ENCODE results near the gene IQGAP3. TPM values are rescaled to one million over a fixed set of nuclear protein-coding genes. Genes with fewer than 3 reads are reported as not detected.

The IQGAP3 gene
- total RNA-seq, 1 donor from 2014 or later: 0.36 TPM

DNA sequence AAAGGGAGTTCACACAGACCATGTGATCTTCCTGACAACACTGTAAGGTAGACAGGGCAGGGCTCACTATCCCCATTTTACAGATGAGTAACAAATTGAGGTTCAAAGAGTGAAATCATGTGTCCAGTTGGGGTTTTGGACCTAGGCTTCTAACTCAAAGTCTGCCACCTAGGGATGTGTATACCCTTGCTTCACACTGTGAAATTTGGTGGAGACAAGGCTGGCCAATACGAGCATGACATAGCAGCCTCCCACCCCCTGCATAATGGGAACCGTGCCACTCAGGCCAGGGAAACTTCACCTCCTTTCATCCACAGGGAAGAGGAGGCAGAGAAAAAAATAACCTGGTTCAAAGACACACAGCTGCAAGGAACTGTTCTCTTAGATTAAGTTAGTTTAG lies 6.8 kb downstream of the IQGAP3 start:
- intact Hi-C loops (cut with micrococcal nuclease): no loop called here
- DNase-seq: no peak
- TF ChIP-seq, protein P1, sequence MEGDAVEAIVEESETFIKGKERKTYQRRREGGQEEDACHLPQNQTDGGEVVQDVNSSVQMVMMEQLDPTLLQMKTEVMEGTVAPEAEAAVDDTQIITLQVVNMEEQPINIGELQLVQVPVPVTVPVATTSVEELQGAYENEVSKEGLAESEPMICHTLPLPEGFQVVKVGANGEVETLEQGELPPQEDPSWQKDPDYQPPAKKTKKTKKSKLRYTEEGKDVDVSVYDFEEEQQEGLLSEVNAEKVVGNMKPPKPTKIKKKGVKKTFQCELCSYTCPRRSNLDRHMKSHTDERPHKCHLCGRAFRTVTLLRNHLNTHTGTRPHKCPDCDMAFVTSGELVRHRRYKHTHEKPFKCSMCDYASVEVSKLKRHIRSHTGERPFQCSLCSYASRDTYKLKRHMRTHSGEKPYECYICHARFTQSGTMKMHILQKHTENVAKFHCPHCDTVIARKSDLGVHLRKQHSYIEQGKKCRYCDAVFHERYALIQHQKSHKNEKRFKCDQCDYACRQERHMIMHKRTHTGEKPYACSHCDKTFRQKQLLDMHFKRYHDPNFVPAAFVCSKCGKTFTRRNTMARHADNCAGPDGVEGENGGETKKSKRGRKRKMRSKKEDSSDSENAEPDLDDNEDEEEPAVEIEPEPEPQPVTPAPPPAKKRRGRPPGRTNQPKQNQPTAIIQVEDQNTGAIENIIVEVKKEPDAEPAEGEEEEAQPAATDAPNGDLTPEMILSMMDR (IDR thresholded peaks at IDR 0.05; ENCODE audit: borderline replicate concordance): no peak
- H3K27me3 ChIP-seq (ENCODE audit: low read depth): no peaks in the 10 kb centered on the region
- no peaks in the 10 kb centered on the region for H3K9me3 ChIP-seq (replicated peaks)
- no peak overlapping the region for H3K27ac ChIP-seq (replicated peaks)
- no peak overlapping the region for H3K4me3 ChIP-seq
- H3K4me1 ChIP-seq: no peaks in the 10 kb centered on the region
- H3K36me3 ChIP-seq: no peaks in the 10 kb centered on the region

DNA sequence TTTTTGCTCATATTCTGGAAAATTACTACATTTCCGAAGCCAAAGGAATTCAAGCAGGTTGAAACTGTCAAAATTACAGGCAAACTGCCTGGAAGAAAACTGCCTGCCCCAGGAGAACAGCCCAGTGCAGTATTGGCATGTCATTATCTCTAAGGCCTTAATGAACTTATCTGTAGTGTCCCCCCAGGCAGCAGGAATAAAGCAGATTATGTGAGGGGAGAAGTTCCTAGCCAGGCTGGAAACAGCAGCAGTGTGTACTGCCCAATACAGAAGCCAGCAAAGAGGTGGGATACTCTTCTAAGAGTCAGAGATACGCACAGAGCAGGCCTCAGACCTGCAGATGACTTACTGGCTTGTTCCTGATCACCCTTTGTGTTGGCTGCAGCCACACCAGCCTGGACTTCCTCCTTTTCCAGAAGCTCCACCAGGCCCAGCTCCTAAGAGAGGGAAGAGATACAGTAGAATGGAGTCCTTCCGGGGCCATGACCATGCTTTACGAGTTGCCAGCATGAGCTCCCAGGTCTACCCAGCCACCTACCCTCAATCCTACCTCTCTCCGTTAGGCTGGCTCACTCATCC lies 11.7 kb downstream of the IQGAP3 start:
- no peaks in the 10 kb centered on the region for H3K36me3 ChIP-seq
- peak overlapping the region; percentile 33 for H3K27ac ChIP-seq (replicated peaks)
- no peaks in the 10 kb centered on the region for H3K9me3 ChIP-seq (replicated peaks)
- H3K4me1 ChIP-seq: no peaks in the 10 kb centered on the region
- intact Hi-C loops (cut with micrococcal nuclease): no loop called here
- H3K27me3 ChIP-seq (ENCODE audit: low read depth): no peaks in the 10 kb centered on the region
- no peak overlapping the region for H3K4me3 ChIP-seq
- no peak for DNase-seq
- TF ChIP-seq, protein P1 (IDR thresholded peaks at IDR 0.05; ENCODE audit: borderline replicate concordance): no peak

DNA sequence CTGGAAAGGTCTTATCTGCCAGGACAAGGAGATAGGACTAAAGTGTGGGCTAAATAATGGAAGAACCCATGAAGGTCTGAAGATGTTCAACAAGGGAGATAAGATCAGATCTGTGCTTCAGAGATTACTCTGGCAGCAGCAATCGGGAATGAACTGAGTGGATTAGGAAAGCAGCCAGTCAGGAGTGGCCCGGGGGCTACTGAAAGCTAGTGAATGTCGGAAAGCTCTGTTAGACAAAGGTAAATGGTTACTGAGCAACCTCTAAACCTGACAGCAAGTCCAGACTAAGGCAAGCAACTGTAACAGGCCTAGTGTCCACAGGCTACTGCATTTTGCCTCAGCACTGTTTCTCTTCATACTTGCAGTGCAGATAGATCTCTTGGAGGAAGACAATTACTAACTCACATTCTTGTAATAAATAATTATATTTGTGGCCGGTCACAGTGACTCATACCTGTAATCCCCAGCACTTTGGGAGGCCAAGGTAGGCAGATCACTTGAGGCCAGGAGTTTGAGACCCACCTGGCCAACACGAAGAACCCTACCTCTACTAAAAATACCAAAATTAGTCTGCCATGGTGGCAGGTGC lies 12.5 kb downstream of the IQGAP3 start:
- H3K27ac ChIP-seq (replicated peaks): no peak overlapping the region
- H3K4me3 ChIP-seq: no peak overlapping the region
- H3K27me3 ChIP-seq (ENCODE audit: low read depth): no peaks in the 10 kb centered on the region
- TF ChIP-seq, protein P1 (IDR thresholded peaks at IDR 0.05; ENCODE audit: borderline replicate concordance): no peak
- DNase-seq: no peak
- intact Hi-C loops (cut with micrococcal nuclease): no loop called here
- H3K36me3 ChIP-seq: no peaks in the 10 kb centered on the region
- no peaks in the 10 kb centered on the region for H3K9me3 ChIP-seq (replicated peaks)
- H3K4me1 ChIP-seq: no peaks in the 10 kb centered on the region

DNA sequence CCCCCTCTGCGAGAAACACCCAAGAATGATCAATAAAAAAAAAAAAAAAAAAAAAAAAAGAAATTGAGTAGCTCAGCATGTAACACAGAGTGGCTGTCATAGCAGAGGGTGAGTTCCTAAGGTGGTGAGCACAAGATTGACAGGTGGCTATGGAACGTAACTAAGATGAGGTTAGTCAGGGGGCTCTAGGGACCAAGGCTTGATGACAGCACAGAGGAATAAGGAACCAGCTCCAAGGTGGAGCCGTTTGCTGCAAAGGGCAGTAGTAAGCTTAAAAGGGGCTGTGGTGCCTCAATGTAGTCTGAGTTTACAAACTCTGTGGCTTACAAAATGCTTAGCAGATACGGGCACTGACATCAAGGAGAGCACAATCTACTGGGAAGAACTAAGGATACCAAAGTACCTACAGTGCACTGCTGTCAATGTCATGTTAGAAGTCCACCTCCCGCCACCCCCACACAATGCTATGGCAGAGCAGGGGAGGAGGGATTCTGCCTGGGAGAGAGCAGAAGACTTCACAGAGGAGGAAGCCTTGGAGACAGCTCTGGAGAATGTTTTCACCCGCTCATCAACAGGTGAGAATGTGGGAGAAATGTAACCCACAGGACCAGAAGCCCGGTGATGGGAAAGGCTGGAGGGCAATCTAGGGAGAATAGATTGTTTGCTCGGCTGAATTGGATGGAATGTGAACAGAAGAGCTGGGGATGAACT lies 13.1 kb downstream of the IQGAP3 start:
- DNase-seq: no peak
- H3K27me3 ChIP-seq (ENCODE audit: low read depth): no peaks in the 10 kb centered on the region
- TF ChIP-seq, protein P1 (IDR thresholded peaks at IDR 0.05; ENCODE audit: borderline replicate concordance): no peak
- H3K36me3 ChIP-seq: no peaks in the 10 kb centered on the region
- intact Hi-C loops (cut with micrococcal nuclease): no loop called here
- H3K27ac ChIP-seq (replicated peaks): no peak overlapping the region
- H3K4me1 ChIP-seq: no peaks in the 10 kb centered on the region
- H3K4me3 ChIP-seq: no peak overlapping the region
- no peaks in the 10 kb centered on the region for H3K9me3 ChIP-seq (replicated peaks)

DNA sequence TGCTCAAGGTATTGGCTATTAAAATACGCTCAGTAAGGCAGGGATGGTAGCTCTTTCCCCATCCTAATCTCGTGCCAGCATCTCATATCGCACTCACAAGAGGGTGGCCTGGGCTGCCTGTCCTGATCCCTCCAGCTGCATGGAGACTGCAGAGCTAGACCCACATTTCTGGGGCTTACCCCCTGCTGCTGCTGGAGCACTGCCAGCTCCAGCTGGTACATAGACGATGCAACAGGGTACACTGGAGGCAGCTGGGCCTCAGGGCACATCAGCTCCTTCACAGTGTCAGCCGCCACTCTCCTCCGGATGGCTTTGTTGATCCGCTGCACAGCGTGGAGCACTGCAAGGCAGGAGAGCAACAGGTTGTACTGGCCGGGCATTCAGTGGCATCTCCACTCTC lies 16.0 kb downstream of the IQGAP3 start:
- DNase-seq: no peak
- Histone ChIP-seq H3K4me3 (no peak overlapping the region), H3K27ac (replicated peaks) (no peak overlapping the region), H3K9me3 (replicated peaks) (no peaks in the 10 kb centered on the region), H3K36me3 (no peaks in the 10 kb centered on the region), H3K4me1 (no peaks in the 10 kb centered on the region), H3K27me3 (ENCODE audit: low read depth) (no peaks in the 10 kb centered on the region)
- intact Hi-C loops (cut with micrococcal nuclease): no loop called here
- TF ChIP-seq, protein P1 (IDR thresholded peaks at IDR 0.05; ENCODE audit: borderline replicate concordance): no peak

All from left ventricle myocardium inferior (tissue), 1 donor.